PFSK-1 (cell line): ENCODE results near the gene GNAO1.

Experiments
- POLR2AphosphoS5 ChIP-seq: IDR thresholded peaks from 2 replicates; pipeline ENCODE4 v1.6.1; 2012; ENCODE audit warnings: low read depth, mild to moderate bottlenecking, control low read depth, low read length, moderate library complexity
- REST ChIP-seq, 2 experiments: IDR thresholded peaks; 2 replicates each; pipeline versions ENCODE4 v1.6.1 to v1.8.0; 2011 to 2012; ENCODE audit warnings: low read depth in 2 of 2, low read length in 2 of 2, control low read depth in 1 of 2, inconsistent platforms in 1 of 2, mild to moderate bottlenecking in 1 of 2, moderate library complexity in 1 of 2; ENCODE audit not compliant: insufficient read depth in 1 of 2
- SIN3A ChIP-seq: IDR thresholded peaks from 2 replicates; pipeline ENCODE4 v1.6.1; 2012; ENCODE audit warnings: mild to moderate bottlenecking, low read length, moderate library complexity, borderline replicate concordance; ENCODE audit not compliant: insufficient read depth
- TAF1 ChIP-seq: IDR thresholded peaks from 2 replicates; pipeline ENCODE4 v1.6.1; 2012; ENCODE audit warnings: low read length, control low read depth, borderline replicate concordance; ENCODE audit not compliant: insufficient read depth

DNA sequence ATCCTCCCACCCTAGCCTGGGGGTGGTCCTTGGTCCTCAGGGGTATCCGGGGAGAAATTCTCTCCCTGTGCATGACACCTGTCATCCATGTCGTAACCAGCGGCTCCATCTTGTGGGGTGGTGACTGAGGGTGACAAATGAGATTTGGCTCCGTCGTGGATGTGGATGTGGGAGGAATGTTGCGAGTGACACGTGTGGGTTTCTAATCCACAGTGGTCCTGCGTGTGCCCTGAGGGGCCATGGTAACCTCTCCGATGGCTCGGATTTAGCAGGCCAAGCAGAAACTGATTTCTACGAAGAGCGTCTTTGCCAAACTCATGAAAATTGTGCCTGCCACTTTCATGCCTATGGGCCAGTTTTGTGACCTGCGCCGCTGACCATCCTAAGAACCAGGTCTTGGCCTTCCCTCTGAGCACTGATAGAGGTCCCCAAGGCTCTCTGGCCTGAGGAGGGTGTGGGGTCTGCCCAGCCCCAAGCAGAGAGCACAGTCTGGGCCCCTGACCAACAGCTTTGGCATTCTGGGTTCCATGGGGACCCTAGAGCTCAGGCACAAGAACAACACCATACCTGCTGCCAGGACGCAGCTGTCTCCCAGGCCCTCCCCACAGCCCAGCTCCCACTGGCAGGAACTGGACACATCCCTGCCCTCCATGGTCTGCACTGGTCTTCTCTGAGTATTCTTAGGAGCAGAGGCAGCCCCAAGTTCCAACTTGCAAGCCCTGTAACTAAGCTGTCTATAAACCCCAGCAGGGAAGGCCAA, 155.0 kb downstream of the GNAO1 start:
- TF ChIP-seq POLR2AphosphoS5 (no peak), REST (IDR thresholded peaks at IDR 0.05; ENCODE audit: insufficient read depth in 1 of 2, low read depth in 2 of 2, low read length in 2 of 2) (no peak), TAF1 (no peak), SIN3A (no peak)
